CD4-positive, alpha-beta T cell treated with Interleukin-17A for 4 hours (primary cell): ENCODE data around the gene ZNF814.
"Not testable (repeated sequence)": the region's sequence is repeated elsewhere in the genome, so short reads cannot be mapped to it uniquely, and the experiment has no call there.

Source experiments
- DNase-seq: peaks from one replicate; pipeline ENCODE4 v3.0.0-alpha.2; 2020; ENCODE audit warnings: mixed read lengths

The ZNF814 gene

GRCh38 chr19:57815247-57816075, 73.4 kb downstream of the ZNF814 start:
- DNase-seq: no peak

DNA sequence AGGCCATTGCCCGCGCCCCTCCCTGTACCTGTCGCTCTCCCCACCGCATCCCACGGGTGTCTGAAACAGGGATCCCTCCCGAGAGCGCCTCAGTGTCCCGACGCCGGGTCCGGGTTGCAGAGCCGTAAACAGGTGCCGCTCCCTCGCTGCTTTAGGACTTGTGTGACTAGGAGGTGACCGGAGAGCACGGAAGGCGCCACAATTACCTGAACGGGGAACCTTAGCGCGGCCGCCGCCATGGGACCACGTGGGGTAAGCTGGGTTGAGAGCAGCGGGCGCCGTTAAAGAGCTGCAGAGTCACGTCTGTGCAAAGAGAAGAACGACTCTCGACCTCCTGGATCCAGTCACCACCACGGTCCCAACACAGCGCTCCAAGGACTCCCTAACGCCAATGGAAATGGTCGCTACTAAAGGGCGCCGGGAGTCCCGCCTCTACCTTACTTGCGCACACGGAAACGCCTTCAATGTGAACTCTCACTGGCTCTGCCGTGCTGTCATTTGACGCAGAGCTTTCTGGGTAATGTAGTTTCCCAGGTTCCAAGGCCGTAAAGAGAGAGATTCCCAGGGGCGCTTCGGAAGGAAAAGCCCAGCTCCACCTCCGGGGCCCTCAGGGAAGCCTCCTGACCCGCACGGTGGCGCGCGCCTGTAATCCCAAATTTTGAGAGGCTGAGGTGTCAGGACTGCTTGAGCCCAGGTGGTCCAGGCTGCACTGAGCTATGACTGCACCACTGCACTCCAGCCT, 74.2 kb downstream of the ZNF814 start, which contains the start of gene ZNF552:
ZNF552 (minus strand) TSS at position 409 of the 742 bp plus-strand sequence; CDS start at position 239, 170 bp downstream.
- DNase-seq: peak; percentile 79

DNA sequence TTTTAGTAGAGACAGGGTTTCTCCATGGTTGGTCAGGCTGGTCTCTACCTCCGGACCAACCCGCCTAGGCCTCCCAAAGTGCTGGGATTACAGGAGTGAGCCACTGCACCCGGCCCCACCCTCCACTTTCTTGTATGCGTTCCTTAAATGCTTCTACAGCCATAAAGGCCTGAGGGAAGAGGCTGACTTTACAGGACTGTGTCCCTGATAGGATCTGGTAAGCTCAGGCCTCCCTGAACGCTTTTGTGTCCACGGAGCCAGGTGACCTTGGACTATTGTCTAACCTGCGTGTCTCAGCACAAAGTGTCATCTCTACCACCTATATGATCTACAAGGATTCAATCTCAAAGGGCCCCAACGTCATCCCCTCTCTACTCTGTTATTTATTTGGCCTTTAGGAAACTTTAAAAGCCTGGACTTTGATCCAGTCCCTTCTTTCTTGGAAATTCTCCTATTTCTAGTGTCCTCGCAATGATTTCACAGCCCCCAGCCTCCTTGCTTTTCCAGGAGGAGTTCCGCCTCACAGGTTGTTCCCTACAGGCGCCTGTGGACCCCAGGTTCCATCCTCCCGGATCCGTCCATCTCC, 74.8 kb downstream of the ZNF814 start:
- DNase-seq: no peak

DNA sequence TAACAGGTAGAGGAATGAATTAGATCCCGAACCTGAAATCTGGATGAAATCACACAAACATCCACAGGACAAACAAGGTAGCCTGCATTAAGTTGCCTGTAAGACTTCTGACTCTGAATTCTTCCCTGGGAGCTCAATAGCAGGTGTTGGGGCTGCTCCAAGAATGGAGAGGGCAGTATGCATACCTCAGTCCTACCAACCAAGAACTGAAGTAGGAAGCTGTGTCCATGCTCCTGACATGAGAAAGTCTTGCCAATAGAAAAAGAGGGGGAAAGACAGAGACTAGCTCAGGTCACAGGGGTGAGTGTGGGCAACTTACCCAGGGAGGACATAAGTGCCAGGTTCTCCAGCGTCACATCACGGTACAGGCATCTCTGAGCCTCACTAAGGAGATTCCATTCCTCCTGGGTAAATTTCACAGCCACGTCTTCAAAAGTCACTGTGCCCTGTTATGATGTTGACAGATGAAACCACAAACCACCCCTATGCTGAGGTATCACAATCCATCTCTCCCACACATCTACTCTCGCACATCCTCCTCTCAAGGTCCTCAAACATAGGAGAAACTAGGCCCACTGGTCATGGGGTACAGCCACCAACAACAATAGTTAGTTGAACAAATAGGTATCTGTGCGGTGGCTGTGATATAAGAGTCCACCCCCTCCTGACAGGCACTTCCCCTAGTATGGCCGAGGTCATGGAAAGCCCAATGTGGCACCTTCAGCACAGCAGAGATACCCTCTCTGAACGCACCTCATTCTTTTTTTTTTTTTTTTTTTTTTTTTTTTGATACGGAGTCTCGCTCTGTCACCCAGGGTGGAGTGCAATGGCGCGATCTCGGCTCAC, 75.6 kb downstream of the ZNF814 start:
- not testable (repeated sequence) for DNase-seq

- no peak for DNase-seq
Observed at GRCh38 chr19:57812226-57812625, 76.6 kb downstream of the ZNF814 start.

DNA sequence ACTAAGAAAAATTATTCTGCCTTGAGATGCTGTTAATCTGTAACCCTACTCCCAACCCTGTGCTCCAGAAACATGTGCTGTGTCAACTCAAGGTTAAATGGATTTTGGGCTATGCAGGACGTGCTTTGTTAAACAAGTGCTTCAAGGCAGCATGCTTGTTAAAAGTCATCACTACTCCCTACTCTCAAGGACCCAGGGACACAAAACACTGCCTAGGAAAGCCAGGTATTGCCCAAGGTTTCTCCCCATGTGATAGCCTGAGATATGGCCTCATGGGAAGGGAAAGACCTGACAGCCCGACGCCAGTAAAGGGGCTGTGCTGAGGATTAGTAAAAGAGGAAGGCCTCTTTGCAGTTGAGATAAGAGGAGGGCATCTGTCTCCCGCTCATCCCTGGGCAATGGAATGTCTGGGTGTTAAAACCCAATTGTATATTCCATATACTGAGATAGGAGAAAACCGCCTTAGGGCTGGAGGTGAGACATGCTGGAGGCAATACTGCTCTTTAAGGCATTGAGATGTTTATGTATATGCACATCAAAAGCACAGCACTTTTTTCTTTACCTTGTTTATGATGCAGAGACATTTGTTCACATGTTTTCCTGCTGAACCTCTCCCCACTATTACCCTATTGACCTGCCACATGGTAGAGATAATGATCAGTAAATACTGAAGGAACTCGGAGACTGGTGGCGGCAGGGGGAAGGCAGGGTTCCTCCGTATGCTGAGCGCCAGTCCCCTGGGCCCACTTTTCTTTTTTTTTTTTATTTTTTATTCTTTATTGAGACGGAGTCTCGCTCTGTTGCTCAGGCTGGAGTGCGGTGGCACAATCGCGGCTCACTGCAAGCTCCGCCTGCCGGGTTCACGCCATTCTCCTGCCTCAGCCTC, 78.2 kb downstream of the ZNF814 start:
- not testable (repeated sequence) for DNase-seq

DNA sequence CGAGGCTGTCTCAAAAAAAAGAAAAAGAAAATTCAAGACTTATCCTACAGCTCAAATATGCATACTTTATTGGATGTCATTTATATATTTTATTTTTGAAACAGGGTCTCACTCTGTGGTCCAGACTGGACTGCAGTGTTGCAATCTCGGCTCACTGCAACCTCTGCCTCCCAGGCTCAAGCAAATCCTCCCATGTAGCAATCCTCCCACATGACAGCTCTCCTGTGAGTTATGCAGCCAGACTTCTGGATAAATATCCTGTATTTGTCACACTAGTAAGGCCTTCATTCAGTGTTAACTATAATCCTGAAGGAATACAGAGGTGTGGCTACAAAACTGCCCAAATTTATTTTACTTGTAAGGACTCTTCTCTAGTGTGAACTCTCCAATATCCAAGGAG, 81.3 kb downstream of the ZNF814 start:
- DNase-seq: no peak

DNA sequence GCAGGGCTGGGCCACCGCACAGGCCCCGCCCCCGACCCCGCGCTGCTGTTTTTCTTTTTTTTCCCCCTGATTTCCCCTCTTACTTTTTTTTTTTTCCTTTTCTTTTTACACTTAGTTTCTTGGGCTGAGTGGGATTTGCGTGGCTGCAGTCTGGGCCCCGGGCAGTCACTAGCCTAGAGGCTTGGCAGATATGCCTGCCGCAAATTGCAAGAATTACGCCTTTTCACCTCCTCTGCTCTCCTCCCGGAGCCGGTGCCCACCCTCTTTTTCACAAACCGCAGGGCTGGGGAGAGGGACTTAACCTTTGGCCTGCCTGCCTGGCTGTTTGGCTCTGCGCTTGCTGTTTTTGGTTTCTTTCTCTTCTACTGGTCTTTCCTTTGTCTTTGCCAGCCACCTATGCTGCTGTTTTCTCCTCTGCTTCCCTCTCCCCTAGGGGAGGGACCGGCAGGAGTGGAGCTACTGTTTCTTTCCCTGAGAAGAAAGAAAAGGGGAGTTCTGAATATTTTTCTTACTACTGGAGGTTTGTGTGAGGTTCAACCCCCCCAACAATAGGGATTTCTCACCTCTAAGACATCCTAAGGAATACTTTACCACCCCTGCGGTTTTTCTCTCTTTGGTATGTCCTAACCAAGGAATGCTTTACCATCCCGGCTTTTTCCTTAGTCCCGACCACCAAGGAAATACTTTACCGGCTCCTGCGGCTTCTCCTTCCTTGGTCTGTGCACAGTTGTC, 85.1 kb downstream of the ZNF814 start:
- DNase-seq: no peak

GRCh38 chr19:57803265-57803593, 85.6 kb downstream of the ZNF814 start:
- DNase-seq: no peak

- no peak for DNase-seq
Observed at GRCh38 chr19:57802269-57802668, 86.6 kb downstream of the ZNF814 start.

- DNase-seq: no peak
Observed at GRCh38 chr19:57800696-57801095, 88.1 kb downstream of the ZNF814 start.
